Osteoblast (primary cell): Measurements from ENCODE around the gene KIF13A. TPM values are rescaled to one million over a fixed set of nuclear protein-coding genes. Genes with fewer than 3 reads are reported as not detected.

ENCODE experiments used
- DNase-seq: peaks from one replicate; pipeline ENCODE4 v3.0.0; 2011; ENCODE audit warnings: low spot score, mixed read lengths; ENCODE audit not compliant: insufficient read length; ENCODE audit errors: missing footprints
- H2AFZ ChIP-seq: 2 replicates; pipeline ENCODE4 v1.6.0; 2011; ENCODE audit warnings: mild to moderate bottlenecking, low read length
- H3K27ac ChIP-seq: 2 replicates; pipeline ENCODE4 v1.5.1; 2011; ENCODE audit warnings: mild to moderate bottlenecking, low read depth, low read length, moderate library complexity
- H3K27me3 ChIP-seq: 2 replicates; pipeline ENCODE4 v1.6.0; 2012; ENCODE audit warnings: mild to moderate bottlenecking, control low read depth, inconsistent platforms, low read length, moderate library complexity; ENCODE audit not compliant: insufficient read depth
- H3K36me3 ChIP-seq: 2 replicates; pipeline ENCODE4 v1.5.1; 2011; ENCODE audit warnings: mild to moderate bottlenecking, low read length, control low read depth, moderate library complexity; ENCODE audit not compliant: insufficient read depth
- H3K4me1 ChIP-seq: 2 replicates; pipeline ENCODE4 v1.5.1; 2011; ENCODE audit warnings: mild to moderate bottlenecking, low read length, control low read depth, moderate library complexity; ENCODE audit not compliant: insufficient read depth
- H3K4me2 ChIP-seq: 2 replicates; pipeline ENCODE4 v1.6.0; 2011; ENCODE audit warnings: mild to moderate bottlenecking, low read length; ENCODE audit not compliant: insufficient read depth
- H3K4me3 ChIP-seq: fragments of 200-600 bp; sonication (generic); 3 replicates; pipeline ENCODE4 v1.5.1; 2012; ENCODE audit warnings: mild to moderate bottlenecking, low read length, inconsistent platforms; ENCODE audit not compliant: insufficient read depth
- H3K79me2 ChIP-seq: 2 replicates; pipeline ENCODE4 v1.6.0; 2012; ENCODE audit warnings: mild to moderate bottlenecking, low read length, control low read depth, inconsistent platforms; ENCODE audit not compliant: insufficient read depth
- H3K9me3 ChIP-seq: 2 replicates; pipeline ENCODE4 v1.5.1; 2011; ENCODE audit warnings: low read depth, low read length, control low read depth
- H4K20me1 ChIP-seq: 2 replicates; pipeline ENCODE4 v1.6.0; 2012; ENCODE audit warnings: mild to moderate bottlenecking, low read length, control low read depth; ENCODE audit not compliant: insufficient read depth
- CTCF ChIP-seq: IDR thresholded peaks from 2 replicates; pipeline ENCODE4 v1.5.1; 2011; ENCODE audit warnings: mild to moderate bottlenecking, low read depth, low read length, moderate library complexity; ENCODE audit errors: extremely low read depth
- total RNA-seq: library from RNA; depleted of rRNA; stranded (reverse); fragments of >200 nt; gene quantifications from 2 replicates; pipeline ENCODE4 v1.2.3, GENCODE V29; 2012

The KIF13A gene
- total RNA-seq, 1 donor, result 61.5 TPM

GRCh38 chr6:17884498-17885478 is 102.6 kb downstream of the KIF13A start:
- peak overlapping the region; percentile 31 for H3K4me3 ChIP-seq
- H3K9me3 ChIP-seq, result no peaks in the 10 kb centered on the region
- DNase-seq, result peak; percentile 35
- peak overlapping the region; percentile 71 for H3K27ac ChIP-seq
- H3K4me1 ChIP-seq, result peaks cover 35% of the 10 kb centered on the region
- no peaks in the 10 kb centered on the region for H3K27me3 ChIP-seq
- H2AFZ ChIP-seq, result no peak overlapping the region
- H3K36me3 ChIP-seq, result no peaks in the 10 kb centered on the region
- H3K4me2 ChIP-seq, result peak overlapping the region; percentile 59
- H4K20me1 ChIP-seq, result no peaks in the 10 kb centered on the region
- peaks cover 55% of the 10 kb centered on the region for H3K79me2 ChIP-seq
- no peak for TF ChIP-seq CTCF

GRCh38 chr6:17883665-17884497 is 103.6 kb downstream of the KIF13A start:
- peak overlapping the region; percentile 71 for H3K27ac ChIP-seq
- H3K79me2 ChIP-seq, result peaks cover 53% of the 10 kb centered on the region
- H3K4me1 ChIP-seq, result peaks cover 44% of the 10 kb centered on the region
- H2AFZ ChIP-seq, result no peak overlapping the region
- no peak overlapping the region for H3K4me2 ChIP-seq
- no peaks in the 10 kb centered on the region for H3K27me3 ChIP-seq
- H3K9me3 ChIP-seq, result no peaks in the 10 kb centered on the region
- no peak overlapping the region for H3K4me3 ChIP-seq
- no peak for DNase-seq
- no peaks in the 10 kb centered on the region for H4K20me1 ChIP-seq
- no peak for TF ChIP-seq CTCF
- H3K36me3 ChIP-seq, result no peaks in the 10 kb centered on the region

- no peaks in the 10 kb centered on the region for H4K20me1 ChIP-seq
- H3K27ac ChIP-seq, result no peak overlapping the region
- DNase-seq, result no peak
- H3K4me2 ChIP-seq, result no peak overlapping the region
- TF ChIP-seq CTCF, result no peak
- no peak overlapping the region for H3K4me3 ChIP-seq
- H2AFZ ChIP-seq, result no peak overlapping the region
- no peaks in the 10 kb centered on the region for H3K9me3 ChIP-seq
- no peaks in the 10 kb centered on the region for H3K36me3 ChIP-seq
- peaks cover 48% of the 10 kb centered on the region for H3K79me2 ChIP-seq
- H3K27me3 ChIP-seq, result no peaks in the 10 kb centered on the region
- H3K4me1 ChIP-seq, result peaks cover 61% of the 10 kb centered on the region
These were observed 106.2 kb downstream of the KIF13A start for GRCh38 chr6:17881085-17881858.
